ENCODE measurements around the gene PGAM1. TPM values are rescaled to one million over a fixed set of nuclear protein-coding genes. Genes with fewer than 3 reads are reported as not detected.

PGAM1 gene
- total RNA-seq (2022) (412 and 462 TPM in 2 replicates), Bru-seq, nascent RNA (percentile 95 among the genes with signal in this experiment), BruChase-seq, experiment 1, labeled RNA remaining after a 2-hour chase (percentile 95 among the genes with signal in this experiment), BruChase-seq, experiment 2, labeled RNA remaining after a 6-hour chase (percentile 99 among the genes with signal in this experiment)
- long read RNA-seq, transcript PGAM1-201 (4 exons, 1,830 nt) = major isoform, 1,013 of 1,096 reads
- long read RNA-seq, transcript PGAM1-202 (4 exons, 1,187 nt) = minor isoform, 7 of 1,096 reads
- long read RNA-seq, partial matches to known transcripts = 70 of 1,096 reads
- long read RNA-seq, other reads (novel, unspliced or antisense) = 6 of 1,096 reads

DNA sequence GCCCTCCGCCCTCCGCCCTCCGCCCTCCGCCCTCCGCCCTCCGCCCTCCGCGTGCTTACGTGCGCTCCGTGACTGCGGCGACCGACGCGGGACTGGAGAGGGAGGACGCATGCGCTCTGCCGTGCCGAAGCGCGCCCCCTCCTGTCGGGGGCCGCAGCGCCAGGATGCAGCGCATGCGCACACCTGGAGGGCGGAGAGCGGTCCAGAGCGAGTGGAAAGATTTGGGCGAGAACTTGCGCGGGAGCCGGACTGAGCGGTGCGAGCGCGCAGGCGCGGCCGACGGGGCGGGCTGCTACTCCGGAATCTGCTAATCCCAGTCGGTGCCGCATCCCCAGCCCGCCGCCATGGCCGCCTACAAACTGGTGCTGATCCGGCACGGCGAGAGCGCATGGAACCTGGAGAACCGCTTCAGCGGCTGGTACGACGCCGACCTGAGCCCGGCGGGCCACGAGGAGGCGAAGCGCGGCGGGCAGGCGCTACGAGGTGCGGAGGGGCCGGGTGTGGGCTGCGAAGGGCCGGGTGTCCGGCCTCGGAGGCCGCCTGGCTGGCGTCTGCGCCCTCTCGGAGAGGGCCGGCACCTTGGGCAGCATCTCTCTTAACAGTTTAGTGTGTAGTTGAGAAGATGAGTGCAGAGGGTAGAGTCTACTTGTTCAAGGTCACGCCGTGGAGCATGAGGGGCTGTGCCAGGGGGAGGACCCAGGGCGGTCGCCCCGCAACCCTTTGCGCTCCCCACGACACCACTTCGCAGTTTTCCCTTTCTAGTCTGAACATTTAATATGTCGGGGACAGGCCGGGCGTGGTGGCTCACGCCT lies at the start of gene PGAM1:
PGAM1 (plus strand) TSS at position 228 of the 812 bp plus-strand sequence; CDS start at position 345, 117 bp downstream.
- peak within 1 kb of the TSS; percentile 83 for H3K27ac Mint-ChIP-seq (ENCODE audit: unreplicated experiment)
- ChIA-PET POLR2A (no interaction called here), CTCF (interaction anchor here (0.6 to 1.3 kb wide), 2 partner anchors 18 to 882 kb away, joined by 3 to 4 read pairs; no protein-coding TSS in a partner anchor)
- H3K9me3 Mint-ChIP-seq (ENCODE audit: unreplicated experiment) = no peaks in the 10 kb centered on the region
- H3K36me3 Mint-ChIP-seq (ENCODE audit: insufficient read depth, unreplicated experiment) = peaks cover 56% of the 10 kb centered on the region
- H3K27me3 ChIP-seq (replicated peaks; ENCODE audit: control insufficient read depth, insufficient read depth, low read length) = no peaks in the 10 kb centered on the region
- no peaks in the 10 kb centered on the region for H3K27me3 Mint-ChIP-seq (ENCODE audit: insufficient read depth, unreplicated experiment)
- H3K4me3 Mint-ChIP-seq (ENCODE audit: unreplicated experiment) = peak within 1 kb of the TSS; percentile 75
- H3K9me3 ChIP-seq = no peaks in the 10 kb centered on the region
- intact Hi-C loops (cut with micrococcal nuclease; ENCODE audit: unreplicated experiment) = loop anchor here (1.0 kb wide), 1 partner anchor 19 kb away; no protein-coding TSS in a partner anchor
- BruUV-seq (replicated peaks) = TSS peak; percentile 40
- DNase-seq = peak; percentile 94 to 98
- H3K4me1 Mint-ChIP-seq (ENCODE audit: low read depth, unreplicated experiment) = no peaks in the 10 kb centered on the region
- TF ChIP-seq CTCF (IDR thresholded peaks at IDR 0.05; ENCODE audit: insufficient read depth in 1 of 2, low read depth in 1 of 2, low read length in 1 of 2, severe bottlenecking in 1 of 2, unreplicated experiment in 1 of 2) = peak; percentile 54 to 91
- peaks cover 5% of the 10 kb centered on the region for H3K36me3 ChIP-seq (ENCODE audit: control insufficient read depth, insufficient read depth, low read length)
- H3K4me3 ChIP-seq (ENCODE audit: low read depth, low read length) = peak within 1 kb of the TSS; percentile 83
- peaks cover 12% of the 10 kb centered on the region for H3K4me1 ChIP-seq

- no peaks in the 10 kb centered on the region for H3K4me1 Mint-ChIP-seq (ENCODE audit: low read depth, unreplicated experiment)
- no peaks in the 10 kb centered on the region for H3K9me3 Mint-ChIP-seq (ENCODE audit: unreplicated experiment)
- TF ChIP-seq CTCF (IDR thresholded peaks at IDR 0.05; ENCODE audit: insufficient read depth in 1 of 2, low read depth in 1 of 2, low read length in 1 of 2, severe bottlenecking in 1 of 2, unreplicated experiment in 1 of 2) = no peak
- no peak for DNase-seq
- no peak overlapping the region for H3K4me3 Mint-ChIP-seq (ENCODE audit: unreplicated experiment)
- H3K27ac Mint-ChIP-seq (ENCODE audit: unreplicated experiment) = no peak overlapping the region
- Histone ChIP-seq H3K9me3 (no peaks in the 10 kb centered on the region), H3K27me3 (replicated peaks; ENCODE audit: control insufficient read depth, insufficient read depth, low read length) (no peaks in the 10 kb centered on the region), H3K36me3 (ENCODE audit: control insufficient read depth, insufficient read depth, low read length) (0 out of 2 replicates have a peak, but pooled peaks cover 2% of the 10 kb centered on the region), H3K4me1 (no peaks in the 10 kb centered on the region), H3K4me3 (ENCODE audit: low read depth, low read length) (no peak overlapping the region)
- POLR2A ChIA-PET = interaction anchor here (0.6 kb wide), 1 partner anchor 17 kb away, joined by 8 read pairs; no protein-coding TSS in a partner anchor
- intact Hi-C loops (cut with micrococcal nuclease; ENCODE audit: unreplicated experiment) = no loop called here
- H3K36me3 Mint-ChIP-seq (ENCODE audit: insufficient read depth, unreplicated experiment) = peaks cover 27% of the 10 kb centered on the region
- H3K27me3 Mint-ChIP-seq (ENCODE audit: insufficient read depth, unreplicated experiment) = no peaks in the 10 kb centered on the region
- CTCF ChIA-PET = no interaction called here
- BruUV-seq (replicated peaks) = no TSS peak
These were observed 49.6 kb upstream of the PGAM1 start for GRCh38 chr10:97376413-97376812.
